GM12891 (cell line): Measurements from ENCODE around the gene KRTDAP. TPM values are rescaled to one million over a fixed set of nuclear protein-coding genes. Genes with fewer than 3 reads are reported as not detected.

Experiments used
- DNase-seq: peaks from one replicate; pipeline ENCODE4 v3.0.0; 2011; ENCODE audit warnings: low spot score; ENCODE audit not compliant: insufficient read length
- FAIRE-seq: peaks from 2 replicates; lab custom pipeline; 2011; peaks lifted over from hg19 to GRCh38; lab: Jason Lieb, UNC
- PAX5 ChIP-seq: IDR thresholded peaks from 2 replicates; pipeline ENCODE4 v1.6.1; 2011; ENCODE audit warnings: low read length, moderate library complexity, mild to moderate bottlenecking; ENCODE audit not compliant: insufficient read depth, severe bottlenecking
- POLR2A ChIP-seq: IDR thresholded peaks from 2 replicates; pipeline ENCODE4 v1.6.1; 2011; ENCODE audit warnings: low read depth, low read length, control low read depth
- POLR2AphosphoS5 ChIP-seq: IDR thresholded peaks from 2 replicates; pipeline ENCODE4 v1.6.1; 2011; ENCODE audit warnings: low read depth, low read length, control low read depth
- POU2F2 ChIP-seq: IDR thresholded peaks from 2 replicates; pipeline ENCODE4 v1.6.1; 2011; ENCODE audit warnings: low read depth, mild to moderate bottlenecking, control low read depth, low read length, moderate library complexity
- SPI1 ChIP-seq: IDR thresholded peaks from 2 replicates; pipeline ENCODE4 v1.6.1; 2011; ENCODE audit warnings: low read depth, low read length, control low read depth
- TAF1 ChIP-seq: IDR thresholded peaks from 2 replicates; pipeline ENCODE4 v1.6.1; 2011; ENCODE audit warnings: low read depth, low read length, control low read depth
- polyA plus RNA-seq: library from polyadenylated mRNA; unstranded; fragments of >200 nt; gene quantifications from one replicate; pipeline ENCODE4 v1.2.1, GENCODE V29; 2012; ENCODE audit warnings: low read depth, missing spikeins, inconsistent platforms; ENCODE audit not compliant: missing spikeins

KRTDAP gene, protein sequence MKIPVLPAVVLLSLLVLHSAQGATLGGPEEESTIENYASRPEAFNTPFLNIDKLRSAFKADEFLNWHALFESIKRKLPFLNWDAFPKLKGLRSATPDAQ
- not detected for polyA plus RNA-seq

- TF ChIP-seq SPI1: no peak
- TF ChIP-seq POLR2A: no peak
- no peak for TF ChIP-seq POLR2AphosphoS5
- TF ChIP-seq TAF1: no peak
- TF ChIP-seq POU2F2: no peak
- TF ChIP-seq PAX5: no peak
- FAIRE-seq: no peak
- DNase-seq: no peak
These were observed at the start of gene KRTDAP for GRCh38 chr19:35490364-35490763. KRTDAP (minus strand) TSS chr19:35490464; CDS start chr19:35490442, 22 bp downstream.

GRCh38 chr19:35539850-35540249, 49.6 kb upstream of the KRTDAP start:
- no peak for FAIRE-seq

GRCh38 chr19:35539314-35539713, 49.0 kb upstream of the KRTDAP start:
- TF ChIP-seq POU2F2: peak; percentile 49; the same call in 1 of the 2 replicates
- no peak for TF ChIP-seq POLR2AphosphoS5
- FAIRE-seq: peak; percentile 82

More at GRCh38 chr19:35539850-35540249, 49.6 kb upstream of the KRTDAP start:
- DNase-seq: no peak
- TF ChIP-seq POLR2AphosphoS5 (peak; percentile 19; the same call in 1 of the 2 replicates), POLR2A (no peak), PAX5 (no peak)

DNA sequence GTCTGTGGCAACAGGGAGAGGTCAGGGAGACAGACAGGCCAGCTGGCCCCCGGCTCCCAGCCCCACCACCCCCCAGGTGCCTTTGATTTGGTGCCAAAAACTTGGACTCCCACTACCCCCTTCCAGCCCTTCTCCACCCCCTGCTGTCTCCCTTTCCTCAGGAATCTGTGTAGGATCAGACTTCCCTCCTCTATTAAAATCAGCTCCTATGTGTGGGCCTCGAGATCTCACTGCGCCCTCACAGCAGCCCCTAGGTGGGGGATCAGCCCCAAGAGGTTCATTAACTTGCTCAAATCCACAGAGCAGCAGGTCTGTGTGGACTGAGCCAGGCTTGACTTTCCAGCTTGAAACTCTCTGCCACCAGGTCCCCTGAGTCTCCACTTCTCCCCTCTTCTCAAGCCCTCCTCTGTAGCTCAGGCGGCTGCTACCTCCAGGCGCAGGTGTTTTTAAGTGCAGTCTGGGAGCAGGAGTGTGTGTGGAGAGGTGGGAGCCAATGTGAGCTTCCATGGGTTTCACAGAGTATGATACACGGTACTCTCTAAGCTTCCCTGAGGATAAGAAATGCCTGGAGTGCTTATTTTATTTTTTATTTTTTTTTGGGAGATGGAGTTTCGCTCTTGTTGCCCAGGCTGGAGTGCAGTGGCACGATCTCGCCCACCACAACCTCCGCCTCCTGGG, 44.7 kb upstream of the KRTDAP start:
- TF ChIP-seq POLR2A (no peak), TAF1 (no peak), POLR2AphosphoS5 (no peak)
- DNase-seq (no peak), FAIRE-seq (no peak)

More at GRCh38 chr19:35539314-35539713, 49.0 kb upstream of the KRTDAP start:
- no peak for DNase-seq

DNA sequence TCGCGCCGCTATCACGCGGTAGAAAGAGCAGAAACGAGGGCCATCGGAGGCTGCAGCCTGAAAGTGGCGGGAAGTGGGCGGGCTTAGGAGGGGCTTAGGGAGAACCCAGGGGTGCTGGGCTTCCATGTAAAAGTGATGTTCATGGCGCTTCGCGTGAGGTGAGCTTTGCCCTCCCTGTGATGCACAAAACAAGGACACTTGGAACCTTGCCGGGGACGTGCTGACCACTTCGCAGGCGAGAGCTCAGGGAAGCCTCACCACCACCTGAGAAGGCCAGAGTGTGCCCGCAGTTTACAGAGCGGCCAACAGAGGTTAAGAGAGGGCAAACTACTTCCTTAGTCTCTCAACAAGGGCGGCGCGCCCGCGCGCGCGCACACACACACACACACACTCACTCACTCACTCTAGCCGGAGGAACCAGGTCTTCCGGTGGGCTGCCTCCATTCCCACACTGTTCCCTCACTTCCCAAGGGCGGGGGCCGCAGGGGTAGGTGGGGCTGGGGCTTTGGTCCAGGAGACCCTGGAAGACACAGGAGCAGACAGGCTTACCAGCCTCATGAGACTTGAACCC, 43.6 kb upstream of the KRTDAP start:
- TF ChIP-seq POLR2A (no peak), PAX5 (no peak), TAF1 (no peak), SPI1 (no peak), POU2F2 (no peak), POLR2AphosphoS5 (no peak)
- DNase-seq (peak; percentile 56), FAIRE-seq (peak; percentile 92)

GRCh38 chr19:35533201-35533821, 43.0 kb upstream of the KRTDAP start, which contains the start of gene GAPDHS:
GAPDHS (plus strand) TSS chr19:35533456; CDS start chr19:35533528, 72 bp downstream.
- TF ChIP-seq POLR2A (no peak), PAX5 (no peak), TAF1 (no peak), POLR2AphosphoS5 (no peak), POU2F2 (no peak), SPI1 (no peak)
- FAIRE-seq: peak; percentile 76
- DNase-seq: no peak

GRCh38 chr19:35531291-35531690, 41.0 kb upstream of the KRTDAP start:
- no peak for DNase-seq
- no peak for TF ChIP-seq POLR2A
- TF ChIP-seq PAX5: no peak
- no peak for TF ChIP-seq TAF1
- no peak for TF ChIP-seq POLR2AphosphoS5
- no peak for TF ChIP-seq POU2F2
- no peak for TF ChIP-seq SPI1
- no peak for FAIRE-seq

GRCh38 chr19:35529241-35530218, 39.3 kb upstream of the KRTDAP start:
- DNase-seq: no peak
- FAIRE-seq: no peak
- TF ChIP-seq POLR2AphosphoS5 (no peak), PAX5 (no peak), SPI1 (no peak), TAF1 (no peak), POLR2A (no peak), POU2F2 (no peak)

GRCh38 chr19:35528218-35529038, 38.2 kb upstream of the KRTDAP start, which contains the start of gene SBSN:
SBSN (minus strand) TSS chr19:35528311; CDS start chr19:35528281, 30 bp downstream.
- FAIRE-seq: no peak
- TF ChIP-seq TAF1 (no peak), POLR2AphosphoS5 (no peak), POU2F2 (no peak), SPI1 (no peak), POLR2A (no peak), PAX5 (no peak)

More at GRCh38 chr19:35528218-35529038, 38.2 kb upstream of the KRTDAP start, which contains the start of gene SBSN:
- DNase-seq: no peak
